Activated gamma-delta T cell treated with anti-CD3 and anti-CD28 coated beads, Interleukin-2, amount 50 U/mL, for 16 hours (primary cell): ENCODE measurements around the gene CNN2.
A peak's percentile ranks its signal among the peaks of the same experiment; 100 is the strongest.

Experiments used
- DNase-seq: peaks from one replicate; pipeline ENCODE4 v3.0.0-alpha.2; 2020; ENCODE audit warnings: low read depth

CNN2 gene

GRCh38 chr19:1065606-1066109 is 39.2 kb downstream of the CNN2 start:
- DNase-seq: no peak

- DNase-seq: no peak
Observed at GRCh38 chr19:1066251-1066747, 39.9 kb downstream of the CNN2 start.

GRCh38 chr19:1066748-1067340 is 40.4 kb downstream of the CNN2 start, which contains the start of gene ARHGAP45:
Gene ARHGAP45 (plus strand): TSS chr19:1067167. CDS start chr19:1067406, 239 bp downstream.
- peak; percentile 73 for DNase-seq

GRCh38 chr19:1067341-1067957 is 41.0 kb downstream of the CNN2 start:
- DNase-seq: peak; percentile 65

- no peak for DNase-seq
Observed at GRCh38 chr19:1068009-1069001, 41.9 kb downstream of the CNN2 start.

GRCh38 chr19:1069009-1069779 is 42.8 kb downstream of the CNN2 start:
- no peak for DNase-seq

GRCh38 chr19:1070576-1070930 is 44.1 kb downstream of the CNN2 start:
- DNase-seq: no peak

GRCh38 chr19:1070931-1071791 is 44.8 kb downstream of the CNN2 start:
- no peak for DNase-seq

GRCh38 chr19:1072371-1073015 is 46.1 kb downstream of the CNN2 start:
- no peak for DNase-seq

- no peak for DNase-seq
Observed at GRCh38 chr19:1073063-1073955, 46.9 kb downstream of the CNN2 start.

GRCh38 chr19:1073956-1074517 is 47.6 kb downstream of the CNN2 start:
- no peak for DNase-seq

GRCh38 chr19:1074544-1075283 is 48.3 kb downstream of the CNN2 start:
- DNase-seq: peak; percentile 90

- no peak for DNase-seq
Observed at GRCh38 chr19:1076046-1076386, 49.6 kb downstream of the CNN2 start.

- DNase-seq: peak; percentile 90
Observed at GRCh38 chr19:1076951-1077350, 50.5 kb downstream of the CNN2 start.

- DNase-seq: no peak
Observed at GRCh38 chr19:1079566-1080111, 53.2 kb downstream of the CNN2 start.

GRCh38 chr19:1080360-1081161 is 54.2 kb downstream of the CNN2 start:
- DNase-seq: no peak
